ENCODE data around the gene LRRC17. TPM values are rescaled to one million over a fixed set of nuclear protein-coding genes. Genes with fewer than 3 reads are reported as not detected.
"Not testable (repeated sequence)": the region's sequence is repeated elsewhere in the genome, so short reads cannot be mapped to it uniquely, and the experiment has no call there.

Gene LRRC17
- total RNA-seq, 6 experiments from 2014 or later = 4.2 to 48.2 (median 4.8) TPM

GRCh38 chr7:102976493-102976892 lies 63.7 kb downstream of the LRRC17 start:
- Mint-ChIP-seq H3K4me1 (ENCODE audit: low read depth) (peaks cover 24% of the 10 kb centered on the region), H3K9me3 (peaks cover 6% of the 10 kb centered on the region), H3K4me3 (no peak overlapping the region), H3K27me3 (ENCODE audit: insufficient read depth) (no peaks in the 10 kb centered on the region; the same call in 1 of the 2 replicates), H3K36me3 (ENCODE audit: low read depth) (peaks cover 18% of the 10 kb centered on the region), H3K27ac (no peak overlapping the region)
- TF ChIP-seq, protein P1, sequence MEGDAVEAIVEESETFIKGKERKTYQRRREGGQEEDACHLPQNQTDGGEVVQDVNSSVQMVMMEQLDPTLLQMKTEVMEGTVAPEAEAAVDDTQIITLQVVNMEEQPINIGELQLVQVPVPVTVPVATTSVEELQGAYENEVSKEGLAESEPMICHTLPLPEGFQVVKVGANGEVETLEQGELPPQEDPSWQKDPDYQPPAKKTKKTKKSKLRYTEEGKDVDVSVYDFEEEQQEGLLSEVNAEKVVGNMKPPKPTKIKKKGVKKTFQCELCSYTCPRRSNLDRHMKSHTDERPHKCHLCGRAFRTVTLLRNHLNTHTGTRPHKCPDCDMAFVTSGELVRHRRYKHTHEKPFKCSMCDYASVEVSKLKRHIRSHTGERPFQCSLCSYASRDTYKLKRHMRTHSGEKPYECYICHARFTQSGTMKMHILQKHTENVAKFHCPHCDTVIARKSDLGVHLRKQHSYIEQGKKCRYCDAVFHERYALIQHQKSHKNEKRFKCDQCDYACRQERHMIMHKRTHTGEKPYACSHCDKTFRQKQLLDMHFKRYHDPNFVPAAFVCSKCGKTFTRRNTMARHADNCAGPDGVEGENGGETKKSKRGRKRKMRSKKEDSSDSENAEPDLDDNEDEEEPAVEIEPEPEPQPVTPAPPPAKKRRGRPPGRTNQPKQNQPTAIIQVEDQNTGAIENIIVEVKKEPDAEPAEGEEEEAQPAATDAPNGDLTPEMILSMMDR (IDR thresholded peaks at IDR 0.05) = no peak
- no peak for DNase-seq

GRCh38 chr7:102977586-102977985 lies 64.8 kb downstream of the LRRC17 start:
- H3K27me3 Mint-ChIP-seq (ENCODE audit: insufficient read depth); H3K9me3 Mint-ChIP-seq; H3K4me3 Mint-ChIP-seq; DNase-seq: not testable (repeated sequence)
- Mint-ChIP-seq H3K36me3 (ENCODE audit: low read depth) (peaks cover 18% of the 10 kb centered on the region), H3K4me1 (ENCODE audit: low read depth) (peaks cover 24% of the 10 kb centered on the region), H3K27ac (peak overlapping the region; percentile 90; the same call in 1 of the 2 replicates)

- DNase-seq = peak; percentile 82
- Mint-ChIP-seq H3K27ac (peak overlapping the region; percentile 90), H3K36me3 (ENCODE audit: low read depth) (peaks cover 14% of the 10 kb centered on the region), H3K4me3 (peak overlapping the region; percentile 16; the same call in 1 of the 2 replicates), H3K4me1 (ENCODE audit: low read depth) (peaks cover 19% of the 10 kb centered on the region), H3K27me3 (ENCODE audit: insufficient read depth) (no peaks in the 10 kb centered on the region; the same call in 1 of the 2 replicates), H3K9me3 (peaks cover 6% of the 10 kb centered on the region)
- TF ChIP-seq, protein P1 (IDR thresholded peaks at IDR 0.05) = no peak
Observed at GRCh38 chr7:102978284-102978683, 65.5 kb downstream of the LRRC17 start.

DNA sequence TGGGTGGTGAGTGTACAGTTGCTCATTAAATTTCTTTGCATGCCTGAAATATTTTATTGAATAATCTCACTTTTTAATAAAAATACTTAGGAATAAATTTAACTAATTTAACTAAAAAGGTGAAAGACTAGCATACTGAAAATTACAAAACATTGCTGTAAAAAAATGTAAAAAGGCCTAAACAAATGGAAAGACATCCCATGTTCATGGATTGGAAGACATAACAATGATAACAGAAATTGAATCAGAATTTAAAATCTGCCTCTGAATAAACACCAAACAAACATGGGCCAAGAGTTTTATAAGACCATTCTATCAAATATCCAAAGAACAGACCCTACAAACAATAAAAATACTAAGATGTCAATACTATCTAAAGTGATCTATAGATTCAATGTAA lies 66.9 kb downstream of the LRRC17 start:
- peaks cover 6% of the 10 kb centered on the region for H3K9me3 Mint-ChIP-seq
- TF ChIP-seq, protein P1 (IDR thresholded peaks at IDR 0.05) = no peak
- no peak for DNase-seq
- H3K36me3 Mint-ChIP-seq (ENCODE audit: low read depth) = peaks cover 14% of the 10 kb centered on the region
- H3K27ac Mint-ChIP-seq = no peak overlapping the region
- H3K27me3 Mint-ChIP-seq (ENCODE audit: insufficient read depth) = no peaks in the 10 kb centered on the region; the same call in 1 of the 2 replicates
- no peak overlapping the region for H3K4me3 Mint-ChIP-seq
- H3K4me1 Mint-ChIP-seq (ENCODE audit: low read depth) = peaks cover 19% of the 10 kb centered on the region

GRCh38 chr7:102981451-102981850 lies 68.7 kb downstream of the LRRC17 start:
- Mint-ChIP-seq H3K4me3 (no peak overlapping the region), H3K9me3 (peaks cover 6% of the 10 kb centered on the region), H3K36me3 (ENCODE audit: low read depth) (peaks cover 14% of the 10 kb centered on the region), H3K27ac (no peak overlapping the region), H3K27me3 (ENCODE audit: insufficient read depth) (no peaks in the 10 kb centered on the region), H3K4me1 (ENCODE audit: low read depth) (peaks cover 27% of the 10 kb centered on the region)
- TF ChIP-seq, protein P1 (IDR thresholded peaks at IDR 0.05) = no peak
- no peak for DNase-seq

DNA sequence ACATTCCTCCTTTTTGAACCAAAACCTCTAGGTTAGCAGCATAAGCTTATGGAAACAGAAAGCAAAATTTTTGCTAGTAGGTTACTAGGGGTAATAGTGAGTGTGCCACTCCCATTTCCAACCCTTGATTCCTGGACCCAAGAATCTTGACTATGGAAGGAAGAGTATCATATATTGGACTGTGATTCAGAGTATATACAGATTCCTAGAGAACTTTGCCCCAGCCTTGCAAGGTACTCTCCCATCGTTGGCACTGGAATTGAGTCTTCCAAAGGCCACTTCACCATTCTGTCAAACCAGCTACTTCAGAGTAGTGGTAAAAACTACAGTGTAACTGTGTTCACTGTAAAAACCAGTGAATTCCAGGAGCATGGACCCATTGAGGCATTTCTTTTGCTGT lies 69.4 kb downstream of the LRRC17 start:
- Mint-ChIP-seq H3K4me1 (ENCODE audit: low read depth) (peaks cover 27% of the 10 kb centered on the region), H3K4me3 (no peak overlapping the region), H3K9me3 (peaks cover 6% of the 10 kb centered on the region), H3K36me3 (ENCODE audit: low read depth) (peaks cover 14% of the 10 kb centered on the region), H3K27ac (no peak overlapping the region), H3K27me3 (ENCODE audit: insufficient read depth) (no peaks in the 10 kb centered on the region)
- no peak for DNase-seq
- TF ChIP-seq, protein P1 (IDR thresholded peaks at IDR 0.05) = no peak

Data from HFFc6 (cell line).